H1 (cell line): Measurements from ENCODE around the gene COL6A1. TPM values are rescaled to one million over a fixed set of nuclear protein-coding genes. Genes with fewer than 3 reads are reported as not detected.

ENCODE experiments used
- CTCF ChIA-PET: fragments of 300-600 bp; sonication (Branson Sonifier 250); formaldehyde crosslinking; loops from one replicate; lab custom pipeline; 2021; ENCODE audit not compliant: partially characterized antibody; lab: Charles Lee
- POLR2A ChIA-PET: fragments of 300-600 bp; sonication (Branson Sonifier 250); formaldehyde crosslinking; loops from one replicate; lab custom pipeline; 2021; ENCODE audit warnings: inconsistent platforms; ENCODE audit not compliant: partially characterized antibody; lab: Charles Lee
- DNase-seq, 2 experiments: peaks; one replicate each; pipeline versions ENCODE4 v3.0.0 to v3.0.0-alpha.2; 2010 to 2022; ENCODE audit warnings: low spot score in 2 of 2, low read depth in 1 of 2, mixed read lengths in 1 of 2
- FAIRE-seq: peaks from 2 replicates; lab custom pipeline; 2011; peaks lifted over from hg19 to GRCh38; lab: Jason Lieb, UNC
- H2AFZ ChIP-seq: 2 replicates; pipeline ENCODE4 v1.8.1; 2012; ENCODE audit warnings: low read length, inconsistent platforms
- H2AK5ac ChIP-seq: 2 replicates; pipeline ENCODE4 v1.6.1; 2013; ENCODE audit warnings: low read depth, low read length
- H2BK120ac ChIP-seq: replicated peaks from 2 replicates; pipeline ENCODE3; 2013; ENCODE audit warnings: low read depth, low read length, inconsistent platforms
- H2BK12ac ChIP-seq: 2 replicates; pipeline ENCODE4 v1.6.1; 2013; ENCODE audit warnings: low read depth, low read length
- H2BK15ac ChIP-seq: 2 replicates; pipeline ENCODE4 v1.6.1; 2013; ENCODE audit warnings: low read length
- H2BK20ac ChIP-seq: 2 replicates; pipeline ENCODE4 v1.6.1; 2013; ENCODE audit warnings: low read length
- H2BK5ac ChIP-seq: 2 replicates; pipeline ENCODE4 v1.6.1; 2013; ENCODE audit warnings: low read depth, low read length
- H3K14ac ChIP-seq: 2 replicates; pipeline ENCODE4 v1.6.1; 2013; ENCODE audit warnings: inconsistent platforms; ENCODE audit not compliant: insufficient read length
- H3K18ac ChIP-seq: 2 replicates; pipeline ENCODE4 v1.6.1; 2013; ENCODE audit warnings: low read length; ENCODE audit errors: extremely low read depth
- H3K23ac ChIP-seq: 2 replicates; pipeline ENCODE4 v1.6.1; 2013; ENCODE audit warnings: inconsistent platforms; ENCODE audit not compliant: insufficient read length
- H3K23me2 ChIP-seq: 2 replicates; pipeline ENCODE4 v1.6.1; 2013; ENCODE audit warnings: low read depth, low read length
- H3K27ac ChIP-seq: 2 replicates; pipeline ENCODE4 v1.6.1; 2011; ENCODE audit warnings: low read depth, low read length, inconsistent platforms
- H3K27me3 ChIP-seq, 4 experiments: replicated peaks in 1 of 4; 1 replicate in 1 of 4; 2 replicates in 3 of 4; pipeline versions ENCODE4 v1.6.1 to v1.8.1; 2011 to 2013; ENCODE audit warnings: low read length in 3 of 4, mild to moderate bottlenecking in 3 of 4, inconsistent platforms in 2 of 4, mixed read lengths in 2 of 4, moderate library complexity in 1 of 4; ENCODE audit not compliant: control insufficient read depth in 3 of 4, insufficient read depth in 3 of 4; ENCODE audit errors: extremely low read depth in 1 of 4
- H3K36me3 ChIP-seq, 4 experiments: 2 replicates each; pipeline versions ENCODE4 v1.6.1 to v1.8.1; 2011 to 2013; ENCODE audit warnings: mild to moderate bottlenecking in 4 of 4, low read length in 3 of 4, moderate library complexity in 2 of 4, control low read depth in 1 of 4, inconsistent platforms in 1 of 4; ENCODE audit not compliant: insufficient read depth in 4 of 4, control insufficient read depth in 2 of 4
- H3K4ac ChIP-seq: replicated peaks from 2 replicates; pipeline ENCODE3; 2013; ENCODE audit warnings: low read length, low read depth, mixed read lengths, inconsistent platforms; ENCODE audit not compliant: insufficient read length
- H3K4me1 ChIP-seq, 4 experiments: replicated peaks in 1 of 4; 1 replicate in 1 of 4; 2 replicates in 3 of 4; pipeline versions ENCODE4 v1.6.1 to v1.8.1; 2011 to 2013; ENCODE audit warnings: low read length in 3 of 4, inconsistent platforms in 2 of 4, mixed read lengths in 1 of 4; ENCODE audit not compliant: insufficient read depth in 4 of 4, control insufficient read depth in 3 of 4
- H3K4me2 ChIP-seq, 2 experiments: 2 replicates each; pipeline versions ENCODE4 v1.6.1 to v1.8.1; 2011 to 2013; ENCODE audit warnings: low read depth in 2 of 2, low read length in 2 of 2, control low read depth in 1 of 2, inconsistent platforms in 1 of 2, mild to moderate bottlenecking in 1 of 2; ENCODE audit not compliant: insufficient read depth in 1 of 2
- H3K4me3 ChIP-seq, 4 experiments: fragments of 200-600, 300-600 bp in 1 of 4; sonication (generic), shearing (Covaris generic), sonication (Bioruptor Twin) in 1 of 4; 2 replicates each; pipeline versions ENCODE4 v1.5.1 to v1.8.1; 2011 to 2016; ENCODE audit warnings: low read length in 4 of 4, low read depth in 3 of 4, control low read depth in 2 of 4, inconsistent platforms in 2 of 4, mild to moderate bottlenecking in 2 of 4, mixed read lengths in 1 of 4, moderate library complexity in 1 of 4; ENCODE audit not compliant: insufficient read depth in 2 of 4; ENCODE audit errors: extremely low read depth in 1 of 4
- H3K56ac ChIP-seq: replicated peaks from 2 replicates; pipeline ENCODE3; 2013; ENCODE audit warnings: low read depth, mild to moderate bottlenecking, mixed read lengths, low read length, inconsistent platforms; ENCODE audit not compliant: insufficient read length
- H3K79me1 ChIP-seq: 2 replicates; pipeline ENCODE4 v1.6.1; 2013; ENCODE audit warnings: low read depth, low read length, control low read depth
- H3K79me2 ChIP-seq, 2 experiments: 2 replicates each; pipeline versions ENCODE4 v1.6.1 to v1.8.1; 2012 to 2013; ENCODE audit warnings: low read length in 2 of 2, mild to moderate bottlenecking in 2 of 2, inconsistent platforms in 1 of 2; ENCODE audit not compliant: insufficient read depth in 2 of 2, control insufficient read depth in 1 of 2
- H3K9ac ChIP-seq, 4 experiments: replicated peaks in 1 of 4; 1 replicate in 1 of 4; 2 replicates in 3 of 4; pipeline versions ENCODE4 v1.6.1 to v1.8.1; 2011 to 2013; ENCODE audit warnings: low read depth in 3 of 4, low read length in 3 of 4, control low read depth in 2 of 4, mild to moderate bottlenecking in 2 of 4, moderate library complexity in 2 of 4, inconsistent platforms in 1 of 4; ENCODE audit errors: extremely low read depth in 1 of 4
- H3K9me3 ChIP-seq, 2 experiments: 2 replicates each; pipeline versions ENCODE4 v1.6.1 to v1.8.1; 2012 to 2013; ENCODE audit warnings: mild to moderate bottlenecking in 2 of 2, moderate library complexity in 2 of 2, control low read depth in 1 of 2, inconsistent platforms in 1 of 2, low read depth in 1 of 2, low read length in 1 of 2, mixed read lengths in 1 of 2; ENCODE audit not compliant: insufficient read depth in 2 of 2
- H4K20me1 ChIP-seq, 2 experiments: replicated peaks in 1 of 2; 2 replicates each; pipeline versions ENCODE3 to v1.8.1; 2011 to 2013; ENCODE audit warnings: inconsistent platforms in 2 of 2, low read length in 2 of 2, mild to moderate bottlenecking in 1 of 2; ENCODE audit not compliant: insufficient read depth in 2 of 2, control insufficient read depth in 1 of 2
- H4K5ac ChIP-seq: 2 replicates; pipeline ENCODE4 v1.6.1; 2013; ENCODE audit warnings: low read length, low read depth, mixed read lengths, inconsistent platforms; ENCODE audit not compliant: insufficient read length
- H4K8ac ChIP-seq: 2 replicates; pipeline ENCODE4 v1.8.0; 2013; ENCODE audit warnings: mild to moderate bottlenecking, moderate library complexity, low read length, inconsistent platforms; ENCODE audit not compliant: insufficient read depth; ENCODE audit errors: extremely low read depth
- H4K91ac ChIP-seq: replicated peaks from 2 replicates; pipeline ENCODE3; 2013; ENCODE audit warnings: low read length, mixed read lengths, inconsistent platforms; ENCODE audit not compliant: insufficient read length
- ASH2L ChIP-seq: fragments of 200-600, 300-600 bp; sonication (generic); IDR thresholded peaks from one replicate; pipeline ENCODE4 v1.7.1; 2017; ENCODE audit warnings: low read length
- BRCA1 ChIP-seq: IDR thresholded peaks from 2 replicates; pipeline ENCODE4 v1.6.1; 2012; ENCODE audit warnings: low read depth, low read length, improper control_type of control experiment
- CBX5 ChIP-seq: fragments of 300-800, 300-1000 bp; sonication (generic); IDR thresholded peaks from 2 replicates; pipeline ENCODE4 v1.7.1; 2016; ENCODE audit warnings: antibody characterized with exemption, low read length, low read depth
- CBX8 ChIP-seq: fragments of 300-800, 300-1000 bp; sonication (generic); IDR thresholded peaks from 2 replicates; pipeline ENCODE4 v1.7.1; 2016; ENCODE audit warnings: low read depth, low read length, borderline replicate concordance
- EGR1 ChIP-seq: IDR thresholded peaks from 2 replicates; pipeline ENCODE4 v1.6.1; 2011; ENCODE audit warnings: low read depth, low read length, borderline replicate concordance
- KDM1A ChIP-seq: fragments of 200-600, 300-600 bp; sonication (generic); IDR thresholded peaks from 2 replicates; pipeline ENCODE4 v1.7.1; 2016; ENCODE audit warnings: mild to moderate bottlenecking, low read length, borderline replicate concordance
- MAX ChIP-seq: IDR thresholded peaks from 2 replicates; pipeline ENCODE4 v1.6.1; 2012; ENCODE audit warnings: inconsistent platforms
- PHF8 ChIP-seq: fragments of 200-600 bp; sonication (generic); conservative IDR thresholded peaks from 2 replicates; pipeline ENCODE4 v1.7.1; 2012; ENCODE audit warnings: low read depth, mild to moderate bottlenecking, inconsistent platforms, low read length, moderate library complexity
- POLR2A ChIP-seq, 2 experiments: IDR thresholded peaks; 1 replicate in 1 of 2; 2 replicates in 1 of 2; pipeline ENCODE4 v1.6.1; 2011; ENCODE audit warnings: low read depth in 2 of 2, low read length in 2 of 2, mild to moderate bottlenecking in 2 of 2; ENCODE audit errors: control extremely low read depth in 1 of 2
- POU5F1 ChIP-seq: IDR thresholded peaks from 2 replicates; pipeline ENCODE4 v1.6.1; 2011; ENCODE audit warnings: low read depth, mild to moderate bottlenecking, low read length, moderate library complexity
- RAD21 ChIP-seq, 2 experiments: IDR thresholded peaks in 1 of 2; conservative IDR thresholded peaks in 1 of 2; 2 replicates each; pipeline ENCODE4 v1.6.1; 2011; ENCODE audit warnings: low read depth in 2 of 2, low read length in 2 of 2, improper control_type of control experiment in 1 of 2, inconsistent platforms in 1 of 2, mild to moderate bottlenecking in 1 of 2, moderate library complexity in 1 of 2
- RXRA ChIP-seq: IDR thresholded peaks from 2 replicates; pipeline ENCODE4 v1.6.1; 2011; ENCODE audit warnings: low read depth, mild to moderate bottlenecking, low read length, moderate library complexity; ENCODE audit not compliant: insufficient read depth
- TAF1 ChIP-seq: IDR thresholded peaks from 2 replicates; pipeline ENCODE4 v1.6.1; 2011; ENCODE audit warnings: mild to moderate bottlenecking, low read depth, low read length
- TBP ChIP-seq: IDR thresholded peaks from 2 replicates; pipeline ENCODE4 v1.6.1; 2011; ENCODE audit warnings: low read depth, low read length, improper control_type of control experiment
- TCF12 ChIP-seq: IDR thresholded peaks from 2 replicates; pipeline ENCODE4 v1.6.1; 2011; ENCODE audit warnings: low read depth, mild to moderate bottlenecking, low read length
- WGBS, 2 experiments: shearing (Covaris generic) in 1 of 2; methylation state at CpG; one replicate each; pipeline versions ENCODE4 v1.1.6 to v1.1.7; 2013 to 2015; ENCODE audit warnings: low lambda C conversion rate in 2 of 2, mixed read lengths in 2 of 2, inconsistent platforms in 1 of 2, low coverage in 1 of 2, missing lambda C conversion rate in 1 of 2; ENCODE audit not compliant: insufficient replicate concordance in 2 of 2, insufficient coverage in 1 of 2, insufficient read length in 1 of 2; ENCODE audit errors: extremely low coverage in 1 of 2, missing lambda C conversion rate in 1 of 2; 5-methylcytosine and 5-hydroxymethylcytosine counted together
- polyA plus RNA-seq, 7 experiments: library from polyadenylated mRNA; depleted of rRNA in 3 of 7; stranded (reverse) in 5 of 7; unstranded in 2 of 7; fragments of >200 nt in 5 of 7; fragments of 200-250 nt in 2 of 7; gene quantifications; 1 replicate in 5 of 7; 2 replicates in 1 of 7; 4 replicates in 1 of 7; pipeline versions ENCODE4 v1.2.1 to v1.2.3, GENCODE V29; 2011 to 2013; ENCODE audit warnings: missing spikeins in 2 of 7, mixed read lengths in 2 of 7
- total RNA-seq: library from RNA; stranded (reverse); fragmentation: NEBNext Ultra II Directional; extraction: Animal tissue kit (Norgen Biotek cat#: 25700); gene quantifications from 2 replicates; pipeline ENCODE4 v1.2.1, GENCODE V29; 2021

The COL6A1 gene
- total and polyA plus RNA-seq, 2 of the 8 experiments (the other 6 are each of a cell fraction or from before 2014, with no cell fraction given) = 100 to 115 TPM

GRCh38 chr21:45944601-45945000 is 37.0 kb upstream of the COL6A1 start:
- Histone ChIP-seq H2AFZ (no peak overlapping the region), H3K79me2 (no peaks in the 10 kb centered on the region), H3K4me1 (no peaks in the 10 kb centered on the region; a peak in 1 of 7 replicates), H3K9ac (no peak overlapping the region), H3K36me3 (no peaks in the 10 kb centered on the region), H4K20me1 (no peaks in the 10 kb centered on the region), H3K23ac (no peak overlapping the region), H2BK120ac (no peak overlapping the region), H3K79me1 (no peaks in the 10 kb centered on the region), H2BK15ac (no peak overlapping the region), H3K4me3 (no peak overlapping the region), H3K4ac (no peak overlapping the region), H2AK5ac (no peak overlapping the region), H3K4me2 (no peak overlapping the region), H3K27me3 (peaks cover 0 to 3% (median 0%) of the 10 kb centered on the region in 4 experiments; a peak in 1 of 7 replicates), H2BK12ac (no peak overlapping the region), H3K14ac (no peak overlapping the region), H2BK5ac (no peak overlapping the region), H3K23me2 (no peaks in the 10 kb centered on the region), H4K5ac (no peak overlapping the region), H4K8ac (no peak overlapping the region), H3K56ac (no peak overlapping the region), H3K27ac (no peak overlapping the region), H3K18ac (no peak overlapping the region), H4K91ac (no peak overlapping the region), H3K9me3 (peaks cover 0 to 16% of the 10 kb centered on the region in 2 experiments; a peak in 1 of 4 replicates), H2BK20ac (no peak overlapping the region)
- POLR2A ChIA-PET = no interaction called here
- WGBS, 2 experiments = 88% methylated on average over 14 of the region's 14 CpGs; no CpG with 5 or more reads in 1 of the 2 experiments
- FAIRE-seq (no peak), DNase-seq (no peak)
- CTCF ChIA-PET = interaction anchor here (0.7 to 1.3 kb wide), 5 partner anchors 9 to 196 kb away, joined by 3 to 5 read pairs (median 3); no protein-coding TSS in a partner anchor
- TF ChIP-seq ASH2L (no peak), MAX (no peak), TBP (no peak), BRCA1 (no peak), RAD21 (IDR thresholded peaks at IDR 0.05 in 1 of 2, conservative IDR thresholded peaks at IDR 0.05 in 1 of 2; ENCODE audit: low read depth in 2 of 2, low read length in 2 of 2) (no peak), POU5F1 (no peak), RXRA (no peak), KDM1A (no peak), POLR2A (IDR thresholded peaks at IDR 0.05; ENCODE audit: control extremely low read depth in 1 of 2, low read depth in 2 of 2, low read length in 2 of 2) (no peak), PHF8 (no peak), TAF1 (no peak), EGR1 (no peak), TCF12 (no peak), CBX5 (no peak), CBX8 (no peak)
